Neural progenitor cell (in vitro differentiated cells): ENCODE results near the gene TPD52L2.

Experiments
- EZH2 ChIP-seq: fragments of 200-600 bp; sonication (generic); IDR thresholded peaks from 2 replicates; pipeline ENCODE4 v1.6.1; 2017; ENCODE audit warnings: antibody characterized with exemption, mild to moderate bottlenecking, moderate library complexity
- EZH2phosphoT487 ChIP-seq: fragments of 200-600 bp; sonication (generic); IDR thresholded peaks from 2 replicates; pipeline ENCODE4 v1.6.1; 2017; ENCODE audit warnings: antibody characterized with exemption
- TF ChIP-seq, protein P1 (sequence below): fragments of 200-600 bp; sonication (generic); IDR thresholded peaks from 2 replicates; pipeline ENCODE4 v1.5.1; 2017; ENCODE audit warnings: antibody characterized with exemption, mild to moderate bottlenecking

DNA sequence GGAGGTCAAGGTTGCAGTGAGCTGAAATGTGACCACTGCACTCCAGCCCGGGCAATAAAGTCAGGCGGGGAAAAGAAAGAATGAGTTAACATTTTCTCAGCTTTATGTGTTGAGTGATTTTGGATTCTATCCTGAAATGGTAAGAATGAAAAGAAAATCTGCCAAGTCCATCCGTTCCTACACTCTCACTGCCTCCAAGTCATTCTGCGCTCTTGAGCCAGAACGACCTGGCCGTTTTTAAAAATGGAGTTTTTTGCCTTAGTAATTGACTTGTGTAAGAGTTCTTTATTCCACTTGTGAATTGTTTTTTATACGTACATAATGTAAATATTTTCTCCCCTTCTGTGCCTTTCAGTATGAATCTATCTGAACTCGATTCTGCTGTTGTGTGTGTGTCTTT, 58.6 kb downstream of the TPD52L2 start:
- TF ChIP-seq, protein P1, sequence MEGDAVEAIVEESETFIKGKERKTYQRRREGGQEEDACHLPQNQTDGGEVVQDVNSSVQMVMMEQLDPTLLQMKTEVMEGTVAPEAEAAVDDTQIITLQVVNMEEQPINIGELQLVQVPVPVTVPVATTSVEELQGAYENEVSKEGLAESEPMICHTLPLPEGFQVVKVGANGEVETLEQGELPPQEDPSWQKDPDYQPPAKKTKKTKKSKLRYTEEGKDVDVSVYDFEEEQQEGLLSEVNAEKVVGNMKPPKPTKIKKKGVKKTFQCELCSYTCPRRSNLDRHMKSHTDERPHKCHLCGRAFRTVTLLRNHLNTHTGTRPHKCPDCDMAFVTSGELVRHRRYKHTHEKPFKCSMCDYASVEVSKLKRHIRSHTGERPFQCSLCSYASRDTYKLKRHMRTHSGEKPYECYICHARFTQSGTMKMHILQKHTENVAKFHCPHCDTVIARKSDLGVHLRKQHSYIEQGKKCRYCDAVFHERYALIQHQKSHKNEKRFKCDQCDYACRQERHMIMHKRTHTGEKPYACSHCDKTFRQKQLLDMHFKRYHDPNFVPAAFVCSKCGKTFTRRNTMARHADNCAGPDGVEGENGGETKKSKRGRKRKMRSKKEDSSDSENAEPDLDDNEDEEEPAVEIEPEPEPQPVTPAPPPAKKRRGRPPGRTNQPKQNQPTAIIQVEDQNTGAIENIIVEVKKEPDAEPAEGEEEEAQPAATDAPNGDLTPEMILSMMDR, result no peak
- TF ChIP-seq EZH2 (no peak), EZH2phosphoT487 (no peak)
